Panc1 (cell line): ENCODE measurements around the gene DGKD. TPM values are rescaled to one million over a fixed set of nuclear protein-coding genes. Genes with fewer than 3 reads are reported as not detected.

Experiments used
- ATAC-seq: fragments of 200-7000 bp; cut with Tn5 transposase; 2 replicates; pipeline ENCODE4 v1.9.1; 2020; ENCODE audit warnings: mild to moderate bottlenecking, moderate library complexity
- BruUV-seq: library from RNA; stranded (reverse); fragments of 400-500 nt; replicated peaks from 2 replicates; lab custom pipeline; 2021; lab: Mats Ljungman, UMichigan
- CTCF ChIA-PET: fragments of 300-600 bp; sonication (Branson Sonifier 250); formaldehyde crosslinking; loops from one replicate; lab custom pipeline; 2022; ENCODE audit warnings: antibody characterized with exemption; lab: Charles Lee
- POLR2A ChIA-PET: fragments of 300-600 bp; sonication (Branson Sonifier 250); formaldehyde crosslinking; loops from one replicate; lab custom pipeline; 2022; ENCODE audit warnings: antibody characterized with exemption; lab: Charles Lee
- DNase-seq: peaks from one replicate; pipeline ENCODE4 v3.0.0-alpha.2; 2010; ENCODE audit warnings: low read depth, low spot score
- H3K27ac ChIP-seq: 2 replicates; pipeline ENCODE4 v1.5.1; 2011; ENCODE audit warnings: mild to moderate bottlenecking, low read length, inconsistent platforms
- H3K27me3 ChIP-seq: fragments of 200-500 bp; sonication (Bioruptor generic); 2 replicates; pipeline ENCODE4 v1.6.0; 2014; ENCODE audit warnings: low read length, inconsistent platforms; ENCODE audit not compliant: control insufficient read depth, insufficient read depth
- H3K36me3 ChIP-seq: fragments of 200-500 bp; sonication (Bioruptor generic); 2 replicates; pipeline ENCODE4 v1.5.1; 2014; ENCODE audit warnings: inconsistent platforms, mild to moderate bottlenecking, low read length, moderate library complexity; ENCODE audit not compliant: control insufficient read depth, insufficient read depth
- H3K4me1 ChIP-seq: 2 replicates; pipeline ENCODE4 v1.5.1; 2011; ENCODE audit warnings: inconsistent platforms, mild to moderate bottlenecking, low read length, moderate library complexity; ENCODE audit not compliant: control insufficient read depth, insufficient read depth
- H3K4me3 ChIP-seq, 2 experiments: 2 replicates each; pipeline ENCODE4 v1.5.1; 2011 to 2012; ENCODE audit warnings: low read depth in 2 of 2, low read length in 2 of 2, mild to moderate bottlenecking in 2 of 2, inconsistent platforms in 1 of 2, moderate library complexity in 1 of 2
- H3K9me3 ChIP-seq: fragments of 200-500 bp; sonication (Bioruptor generic); 2 replicates; pipeline ENCODE4 v1.5.1; 2014; ENCODE audit warnings: low read depth, mild to moderate bottlenecking, inconsistent platforms, low read length, moderate library complexity; ENCODE audit not compliant: control insufficient read depth, insufficient read depth
- POLR2AphosphoS5 ChIP-seq: IDR thresholded peaks from 2 replicates; pipeline ENCODE4 v1.6.1; 2012; ENCODE audit warnings: mild to moderate bottlenecking, low read depth, low read length, moderate library complexity
- SIN3A ChIP-seq: IDR thresholded peaks from 2 replicates; pipeline ENCODE4 v1.6.1; 2012; ENCODE audit warnings: low read depth, mild to moderate bottlenecking, low read length, moderate library complexity, borderline replicate concordance; ENCODE audit not compliant: insufficient read depth
- TCF7L2 ChIP-seq: IDR thresholded peaks from 2 replicates; pipeline ENCODE4 v1.6.1; 2011; ENCODE audit warnings: mild to moderate bottlenecking, low read depth, low read length, inconsistent platforms
- in situ Hi-C: cut with HindIII; loops from 2 replicates; pipeline ENCODE4 v1.10.0; 2016; ENCODE audit warnings: low sequenced_read_pairs, low pct_unique_long_range_greater_than_20kb
- intact Hi-C: fragments of 100-400 bp; cut with micrococcal nuclease; formaldehyde crosslinking; loops from one replicate; pipeline ENCODE4 v1.10.0; 2022; ENCODE audit not compliant: unreplicated experiment
- total RNA-seq: library from RNA; stranded (reverse); gene quantifications from one replicate; pipeline ENCODE4 v1.2.1, GENCODE V29; 2021; ENCODE audit not compliant: unreplicated experiment
- TF ChIP-seq, protein P1 (sequence below), 2 experiments: IDR thresholded peaks; 2 replicates each; pipeline ENCODE4 v1.6.1; 2011 to 2012; ENCODE audit warnings: low read depth in 2 of 2, control low read depth in 1 of 2, low read length in 1 of 2, mild to moderate bottlenecking in 1 of 2, moderate library complexity in 1 of 2; ENCODE audit not compliant: insufficient read depth in 1 of 2
- TF ChIP-seq, protein P2 (sequence below): fragments of 450-650 bp; IDR thresholded peaks from 2 replicates; pipeline ENCODE4 v1.5.1; 2017; ENCODE audit warnings: mild to moderate bottlenecking

The DGKD gene
- total RNA-seq, 1 experiment from 2014 or later, result 89.0 TPM

DNA sequence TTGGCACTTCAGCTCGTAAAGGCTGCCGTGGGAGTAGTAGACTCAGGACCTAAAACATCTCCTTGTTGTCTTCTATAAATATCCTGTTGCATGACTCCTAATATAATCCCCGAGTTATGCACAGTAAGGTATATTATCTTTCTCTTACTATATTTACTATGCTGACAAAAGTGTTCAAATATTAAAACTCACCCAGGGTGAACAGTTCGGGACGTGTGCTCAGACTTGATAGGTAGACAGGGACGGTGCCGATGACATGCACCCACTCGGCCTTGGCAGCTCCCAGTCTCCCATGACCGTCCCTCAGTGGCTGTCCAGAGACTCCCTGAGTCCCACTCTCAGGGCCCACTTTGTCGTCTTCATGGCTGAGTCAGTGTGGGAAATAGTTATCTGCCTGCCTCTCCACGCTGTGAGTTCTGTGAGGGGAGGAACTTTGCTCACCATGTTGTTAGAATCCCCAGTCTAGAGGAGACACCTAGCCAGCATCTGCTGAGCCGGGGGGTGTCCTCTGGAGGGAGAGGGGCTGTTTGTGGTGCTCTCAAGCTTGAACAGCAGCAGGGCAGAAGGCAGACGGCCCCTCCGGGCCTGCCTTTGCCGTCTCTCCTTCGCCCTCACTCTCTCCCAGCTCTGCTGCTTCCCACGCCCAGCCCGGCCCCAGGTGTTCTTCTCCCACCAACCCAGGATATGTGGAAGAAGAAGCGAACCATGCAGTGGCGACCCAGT, 75.0 kb downstream of the DGKD start:
- H3K4me1 ChIP-seq, result peaks cover 63% of the 10 kb centered on the region
- peak overlapping the region; percentile 80 for H3K27ac ChIP-seq

GRCh38 chr2:233430081-233430480, 75.8 kb downstream of the DGKD start:
- POLR2A ChIA-PET, result interaction anchor here (0.7 kb wide), 1 partner anchor 130 kb away, joined by 3 read pairs; no protein-coding TSS in a partner anchor
- Histone ChIP-seq H3K36me3 (no peaks in the 10 kb centered on the region), H3K4me3 (no peak overlapping the region), H3K27me3 (no peaks in the 10 kb centered on the region), H3K27ac (peak overlapping the region; percentile 80), H3K4me1 (peaks cover 56% of the 10 kb centered on the region), H3K9me3 (no peaks in the 10 kb centered on the region)
- ATAC-seq (peak; percentile 65), DNase-seq (no peak)
- no TSS peak for BruUV-seq
- intact Hi-C loops (no loop called here), in situ Hi-C loops (no loop called here)
- CTCF ChIA-PET, result no interaction called here
- TF ChIP-seq, protein P1, sequence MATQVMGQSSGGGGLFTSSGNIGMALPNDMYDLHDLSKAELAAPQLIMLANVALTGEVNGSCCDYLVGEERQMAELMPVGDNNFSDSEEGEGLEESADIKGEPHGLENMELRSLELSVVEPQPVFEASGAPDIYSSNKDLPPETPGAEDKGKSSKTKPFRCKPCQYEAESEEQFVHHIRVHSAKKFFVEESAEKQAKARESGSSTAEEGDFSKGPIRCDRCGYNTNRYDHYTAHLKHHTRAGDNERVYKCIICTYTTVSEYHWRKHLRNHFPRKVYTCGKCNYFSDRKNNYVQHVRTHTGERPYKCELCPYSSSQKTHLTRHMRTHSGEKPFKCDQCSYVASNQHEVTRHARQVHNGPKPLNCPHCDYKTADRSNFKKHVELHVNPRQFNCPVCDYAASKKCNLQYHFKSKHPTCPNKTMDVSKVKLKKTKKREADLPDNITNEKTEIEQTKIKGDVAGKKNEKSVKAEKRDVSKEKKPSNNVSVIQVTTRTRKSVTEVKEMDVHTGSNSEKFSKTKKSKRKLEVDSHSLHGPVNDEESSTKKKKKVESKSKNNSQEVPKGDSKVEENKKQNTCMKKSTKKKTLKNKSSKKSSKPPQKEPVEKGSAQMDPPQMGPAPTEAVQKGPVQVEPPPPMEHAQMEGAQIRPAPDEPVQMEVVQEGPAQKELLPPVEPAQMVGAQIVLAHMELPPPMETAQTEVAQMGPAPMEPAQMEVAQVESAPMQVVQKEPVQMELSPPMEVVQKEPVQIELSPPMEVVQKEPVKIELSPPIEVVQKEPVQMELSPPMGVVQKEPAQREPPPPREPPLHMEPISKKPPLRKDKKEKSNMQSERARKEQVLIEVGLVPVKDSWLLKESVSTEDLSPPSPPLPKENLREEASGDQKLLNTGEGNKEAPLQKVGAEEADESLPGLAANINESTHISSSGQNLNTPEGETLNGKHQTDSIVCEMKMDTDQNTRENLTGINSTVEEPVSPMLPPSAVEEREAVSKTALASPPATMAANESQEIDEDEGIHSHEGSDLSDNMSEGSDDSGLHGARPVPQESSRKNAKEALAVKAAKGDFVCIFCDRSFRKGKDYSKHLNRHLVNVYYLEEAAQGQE (IDR thresholded peaks at IDR 0.05; ENCODE audit: insufficient read depth in 1 of 2, low read depth in 2 of 2, low read length in 1 of 2), result no peak
- TF ChIP-seq, protein P2, sequence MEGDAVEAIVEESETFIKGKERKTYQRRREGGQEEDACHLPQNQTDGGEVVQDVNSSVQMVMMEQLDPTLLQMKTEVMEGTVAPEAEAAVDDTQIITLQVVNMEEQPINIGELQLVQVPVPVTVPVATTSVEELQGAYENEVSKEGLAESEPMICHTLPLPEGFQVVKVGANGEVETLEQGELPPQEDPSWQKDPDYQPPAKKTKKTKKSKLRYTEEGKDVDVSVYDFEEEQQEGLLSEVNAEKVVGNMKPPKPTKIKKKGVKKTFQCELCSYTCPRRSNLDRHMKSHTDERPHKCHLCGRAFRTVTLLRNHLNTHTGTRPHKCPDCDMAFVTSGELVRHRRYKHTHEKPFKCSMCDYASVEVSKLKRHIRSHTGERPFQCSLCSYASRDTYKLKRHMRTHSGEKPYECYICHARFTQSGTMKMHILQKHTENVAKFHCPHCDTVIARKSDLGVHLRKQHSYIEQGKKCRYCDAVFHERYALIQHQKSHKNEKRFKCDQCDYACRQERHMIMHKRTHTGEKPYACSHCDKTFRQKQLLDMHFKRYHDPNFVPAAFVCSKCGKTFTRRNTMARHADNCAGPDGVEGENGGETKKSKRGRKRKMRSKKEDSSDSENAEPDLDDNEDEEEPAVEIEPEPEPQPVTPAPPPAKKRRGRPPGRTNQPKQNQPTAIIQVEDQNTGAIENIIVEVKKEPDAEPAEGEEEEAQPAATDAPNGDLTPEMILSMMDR, result no peak
- peak; percentile 17; the same call in 1 of the 2 replicates for TF ChIP-seq POLR2AphosphoS5
- no peak for TF ChIP-seq TCF7L2
- TF ChIP-seq SIN3A, result no peak

More for the DNA sequence above, 75.0 kb downstream of the DGKD start:
- ChIA-PET POLR2A (interaction anchor here (0.7 kb wide), 1 partner anchor 129 kb away, joined by 3 read pairs; no protein-coding TSS in a partner anchor), CTCF (no interaction called here)
- no TSS peak for BruUV-seq
- in situ Hi-C loops (no loop called here), intact Hi-C loops (no loop called here)
- TF ChIP-seq, protein P2, result no peak
- no peak for TF ChIP-seq TCF7L2
- TF ChIP-seq POLR2AphosphoS5, result no peak
- no peak for TF ChIP-seq SIN3A
- TF ChIP-seq, protein P1 (IDR thresholded peaks at IDR 0.05; ENCODE audit: insufficient read depth in 1 of 2, low read depth in 2 of 2, low read length in 1 of 2), result no peak
- peak overlapping the region in 1 of 2 experiments; percentile 26; a peak in 1 of 4 replicates for H3K4me3 ChIP-seq
- H3K9me3 ChIP-seq, result no peaks in the 10 kb centered on the region
- ATAC-seq (peak; percentile 35), DNase-seq (no peak)
- H3K36me3 ChIP-seq, result no peaks in the 10 kb centered on the region
- no peaks in the 10 kb centered on the region for H3K27me3 ChIP-seq
